Astrocyte of the hippocampus (primary cell): ENCODE data around the gene HOMER2.
"Not testable (repeated sequence)": the region's sequence is repeated elsewhere in the genome, so short reads cannot be mapped to it uniquely, and the experiment has no call there.

Source experiments
- DNase-seq: peaks from one replicate; pipeline ENCODE4 v3.0.0; 2011; ENCODE audit warnings: low read depth, low spot score

HOMER2 gene

DNA sequence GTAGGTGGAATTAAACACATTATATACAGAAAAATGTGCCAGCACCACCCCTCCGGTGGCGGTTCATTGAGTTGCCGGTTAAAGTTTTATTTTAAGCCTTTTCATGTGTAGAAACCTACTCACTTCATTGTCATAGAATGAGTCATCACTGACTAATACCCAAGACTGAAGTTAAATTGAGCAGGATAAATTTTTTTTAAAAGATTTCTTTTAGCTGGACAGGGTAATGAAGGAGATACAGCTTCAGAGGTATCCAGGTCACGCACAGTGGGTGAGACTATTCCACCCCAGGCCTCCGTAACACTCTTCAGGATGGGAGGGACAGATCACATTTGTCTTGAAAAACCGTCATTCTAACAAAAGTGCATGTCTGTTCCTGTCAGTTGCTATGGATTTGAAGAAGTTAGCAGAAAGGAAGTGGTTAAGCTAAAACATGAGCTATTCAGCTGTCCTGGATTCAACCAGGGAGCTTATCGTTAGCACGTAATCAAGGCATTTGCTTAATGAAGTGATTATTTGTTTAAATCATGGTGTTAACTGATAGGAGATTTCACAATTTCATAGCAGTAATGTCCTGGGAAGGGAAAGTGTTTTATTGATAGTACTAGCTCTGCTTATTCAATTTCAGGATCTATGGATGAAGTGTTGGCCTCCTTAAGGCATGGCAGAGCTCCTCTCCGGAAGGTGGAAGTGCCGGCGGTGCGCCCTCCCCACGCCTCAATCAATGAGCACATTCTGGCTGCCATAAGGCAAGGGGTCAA, 119.7 kb downstream of the HOMER2 start:
- peak; percentile 88 for DNase-seq

DNA sequence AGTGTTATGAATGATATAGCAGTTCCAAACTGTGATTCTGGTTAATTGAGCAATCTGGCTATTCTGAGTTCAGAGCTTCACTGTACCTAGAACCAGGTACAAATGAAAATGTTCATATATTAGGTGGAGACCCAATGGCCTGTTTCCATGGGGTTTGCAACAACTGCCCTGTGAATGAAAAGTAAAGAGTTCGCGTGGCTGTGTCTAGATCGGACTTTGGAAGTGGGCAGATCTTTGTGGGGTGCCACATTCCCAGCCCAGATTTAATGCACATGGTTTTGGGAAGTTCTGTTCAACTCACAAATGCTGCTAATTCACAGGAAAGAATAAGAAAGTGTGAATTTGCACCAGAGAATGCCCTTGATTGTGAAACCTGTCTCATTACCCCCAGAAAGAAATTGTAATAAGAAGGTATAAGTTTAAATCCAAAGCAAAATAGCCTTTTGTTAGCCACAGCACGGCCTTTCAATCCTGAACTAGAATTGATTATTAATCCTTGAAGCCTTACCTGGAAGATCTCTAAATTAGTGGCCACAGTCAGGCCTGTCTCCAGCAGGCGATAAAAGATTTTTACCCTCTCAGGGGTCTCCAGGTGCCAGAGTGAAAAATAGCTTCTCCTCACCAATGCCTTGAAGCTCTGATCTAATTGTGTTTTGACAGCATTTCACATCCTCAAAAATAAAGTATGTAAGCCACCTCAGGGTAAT, 120.5 kb downstream of the HOMER2 start:
- no peak for DNase-seq

DNA sequence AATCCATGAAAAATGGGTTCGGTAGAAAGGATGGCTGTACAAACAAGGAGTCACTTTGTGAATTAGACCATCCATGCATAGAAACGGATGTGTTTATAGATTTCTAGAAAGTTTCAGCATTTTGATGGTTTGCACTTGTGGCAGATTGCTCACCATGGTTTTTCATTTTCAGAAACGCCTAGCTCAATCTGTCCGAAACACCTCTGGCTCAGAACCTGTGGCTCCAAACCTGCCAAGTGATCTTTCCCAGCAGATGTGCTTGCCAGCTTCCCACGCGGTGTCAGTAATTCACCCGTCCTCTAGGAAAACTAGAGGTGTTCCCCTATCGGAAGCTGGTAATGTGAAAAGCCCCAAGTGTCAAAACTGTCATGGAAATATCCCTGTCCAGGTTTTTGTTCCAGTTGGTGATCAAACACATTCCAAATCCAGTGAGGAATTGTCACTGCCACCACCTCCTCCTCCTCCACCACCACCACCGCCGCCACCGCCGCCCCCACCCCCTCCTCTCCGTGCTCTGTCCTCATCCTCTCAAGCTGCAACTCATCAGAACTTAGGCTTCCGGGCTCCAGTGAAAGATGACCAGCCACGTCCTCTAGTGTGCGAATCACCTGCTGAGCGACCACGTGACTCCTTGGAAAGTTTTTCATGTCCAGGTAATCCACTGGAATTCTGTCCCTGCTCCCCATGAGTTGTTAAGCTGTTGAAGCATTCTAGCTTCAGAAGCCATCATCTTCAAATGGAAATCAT, 121.9 kb downstream of the HOMER2 start:
- no peak for DNase-seq

DNA sequence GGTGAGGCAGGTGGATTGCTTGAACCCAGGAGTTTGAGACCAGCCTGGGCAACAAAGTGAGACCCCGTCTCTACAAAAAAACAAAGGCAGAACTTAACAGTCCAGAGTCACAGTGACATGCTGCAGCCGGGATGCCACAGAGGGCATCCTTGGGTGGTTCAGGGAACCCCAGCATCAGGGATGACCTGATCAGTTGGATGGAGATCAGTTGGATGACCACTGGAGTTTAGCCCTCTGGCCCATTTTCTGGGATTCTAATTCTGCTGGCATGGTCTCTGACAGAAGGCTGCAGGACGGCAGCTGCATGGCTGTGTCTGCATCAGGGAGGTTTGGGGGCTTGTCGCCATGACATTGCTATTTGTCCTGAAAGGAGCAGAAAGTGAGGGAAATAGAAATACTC, 123.3 kb downstream of the HOMER2 start:
- DNase-seq, result no peak

DNA sequence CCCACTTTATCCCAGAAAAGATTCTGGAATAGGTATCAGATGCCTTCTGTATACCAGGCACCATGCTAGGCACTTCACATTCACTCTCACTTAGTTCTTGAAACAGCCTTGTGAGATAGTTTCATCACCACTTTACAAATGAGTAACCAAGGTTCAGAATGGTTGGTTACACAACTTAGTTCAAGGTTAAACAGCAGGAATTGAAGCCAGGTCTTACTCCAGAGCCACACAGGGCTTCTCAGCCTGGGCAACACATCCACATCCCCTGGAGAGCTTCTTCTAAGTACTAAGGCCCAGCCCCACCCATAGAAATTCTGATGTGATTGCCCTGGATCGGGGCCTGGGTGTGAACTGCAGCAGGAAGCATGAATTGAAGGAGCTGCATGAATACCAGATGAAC, 124.4 kb downstream of the HOMER2 start:
- DNase-seq, result no peak

DNA sequence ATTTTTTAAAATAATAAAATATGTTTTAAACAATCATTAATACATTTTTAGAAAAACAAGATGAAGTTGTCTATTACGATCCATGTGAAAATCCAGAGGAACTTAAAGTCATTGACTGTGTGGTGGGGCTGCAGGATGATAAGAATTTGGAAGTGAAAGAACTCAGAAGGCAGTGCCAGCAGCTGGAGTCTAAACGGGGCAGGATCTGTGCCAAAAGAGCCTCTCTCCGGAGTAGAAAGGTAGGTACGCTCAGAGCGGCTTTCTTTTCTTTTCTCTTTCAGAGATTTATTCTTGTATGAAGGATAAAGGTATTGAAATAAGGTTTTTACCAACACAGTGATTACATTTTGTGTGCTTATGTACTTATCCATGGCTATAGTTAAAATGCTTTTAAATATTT, 129.5 kb downstream of the HOMER2 start:
- DNase-seq, result no peak

DNA sequence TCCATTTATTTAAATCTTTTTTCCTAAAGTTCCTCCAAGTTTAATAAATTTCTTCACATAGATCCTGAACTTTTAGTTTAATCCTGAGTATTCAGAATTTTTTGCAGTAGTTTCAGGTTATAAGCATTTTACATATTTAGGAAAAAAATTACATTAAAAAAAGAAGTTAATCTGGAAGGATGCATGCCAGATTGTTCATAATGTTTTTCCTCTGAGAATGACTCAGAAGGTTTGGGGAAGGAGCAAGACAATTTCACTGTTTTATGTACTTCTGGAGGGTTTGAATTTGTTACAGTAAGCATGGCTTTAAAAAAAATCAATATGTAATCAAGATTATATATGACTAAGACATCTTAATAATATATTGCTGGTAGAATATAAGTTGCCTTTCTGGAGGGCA, 130.7 kb downstream of the HOMER2 start:
- not testable (repeated sequence) for DNase-seq

DNA sequence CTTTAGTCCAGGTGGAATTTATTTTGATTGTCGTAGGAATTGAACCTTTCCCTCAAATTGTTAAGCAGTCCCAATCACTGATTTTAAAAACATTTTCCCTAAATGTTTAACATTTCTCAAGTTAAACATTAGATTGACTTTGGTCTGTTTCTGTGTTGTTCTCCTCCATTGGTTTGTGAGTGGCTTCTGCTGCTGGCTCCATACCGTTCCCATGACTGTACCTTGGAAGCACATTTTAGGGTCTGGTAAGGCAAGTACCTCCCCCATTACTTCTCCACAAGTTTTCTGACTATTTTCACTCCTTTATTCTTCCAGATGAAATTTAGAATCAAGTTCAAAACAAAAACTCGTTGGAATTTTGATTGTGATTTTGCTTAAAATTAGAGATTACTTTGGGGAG, 131.1 kb downstream of the HOMER2 start:
- peak; percentile 38 for DNase-seq

DNA sequence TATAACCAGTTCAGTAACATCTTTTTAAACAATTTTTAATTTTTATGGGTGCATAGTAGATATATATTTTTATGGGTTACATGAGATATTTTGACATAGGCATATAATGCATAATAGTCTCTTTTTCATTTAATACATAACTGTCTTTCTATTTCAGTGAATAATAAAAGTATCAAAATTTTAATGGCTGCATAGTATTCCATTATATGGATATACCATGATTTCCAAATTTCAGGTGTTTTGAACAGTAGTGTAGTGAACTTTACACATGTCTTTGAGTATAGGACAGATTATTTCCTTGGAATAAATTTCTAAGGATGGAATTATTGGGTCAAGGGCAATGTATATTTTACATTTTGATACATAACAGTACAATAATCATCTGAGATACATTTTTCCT, 132.4 kb downstream of the HOMER2 start:
- no peak for DNase-seq

DNA sequence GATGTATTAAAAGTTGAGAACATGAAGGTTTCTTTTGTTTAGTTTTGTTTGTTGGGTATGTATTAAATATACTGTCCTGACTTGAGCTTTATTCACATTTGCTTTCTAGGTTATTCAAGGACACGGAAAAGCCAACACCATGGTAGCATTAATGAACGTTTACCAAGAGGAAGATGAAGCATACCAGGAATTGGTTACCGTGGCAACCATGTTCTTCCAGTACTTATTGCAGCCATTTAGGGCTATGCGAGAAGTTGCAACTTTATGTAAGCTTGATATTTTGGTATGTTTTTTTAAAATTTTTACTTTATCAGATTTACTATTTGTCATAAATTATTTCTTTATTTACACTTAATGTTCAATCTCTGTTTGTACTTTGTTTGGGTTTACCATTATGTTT, 139.5 kb downstream of the HOMER2 start:
- DNase-seq, result no peak

DNA sequence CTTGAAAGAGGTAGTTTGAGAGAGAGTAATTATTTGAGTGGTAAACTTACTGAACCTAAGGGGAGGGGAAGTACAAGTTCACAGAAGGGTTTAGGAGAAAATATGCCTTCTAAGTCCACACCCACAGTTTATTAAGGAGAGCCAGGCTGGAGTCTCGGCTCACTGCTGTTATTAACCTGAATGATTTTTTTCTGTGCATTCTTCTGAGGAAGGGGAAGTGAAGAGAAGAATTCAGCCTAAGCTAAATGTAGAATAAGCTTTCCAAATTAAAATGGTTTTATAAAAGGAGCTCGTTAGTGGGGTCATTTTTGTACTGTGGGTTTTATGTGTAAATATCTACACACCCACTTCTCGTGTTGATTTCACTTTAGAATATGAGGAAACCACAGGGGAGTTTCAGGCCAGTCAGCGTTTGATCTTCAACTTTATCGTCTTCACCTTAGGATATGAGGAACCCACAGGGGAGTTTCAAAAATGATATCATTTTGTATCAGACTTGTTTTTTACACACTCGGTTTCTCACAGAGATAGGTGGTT, 141.6 kb downstream of the HOMER2 start:
- DNase-seq, result peak; percentile 31

DNA sequence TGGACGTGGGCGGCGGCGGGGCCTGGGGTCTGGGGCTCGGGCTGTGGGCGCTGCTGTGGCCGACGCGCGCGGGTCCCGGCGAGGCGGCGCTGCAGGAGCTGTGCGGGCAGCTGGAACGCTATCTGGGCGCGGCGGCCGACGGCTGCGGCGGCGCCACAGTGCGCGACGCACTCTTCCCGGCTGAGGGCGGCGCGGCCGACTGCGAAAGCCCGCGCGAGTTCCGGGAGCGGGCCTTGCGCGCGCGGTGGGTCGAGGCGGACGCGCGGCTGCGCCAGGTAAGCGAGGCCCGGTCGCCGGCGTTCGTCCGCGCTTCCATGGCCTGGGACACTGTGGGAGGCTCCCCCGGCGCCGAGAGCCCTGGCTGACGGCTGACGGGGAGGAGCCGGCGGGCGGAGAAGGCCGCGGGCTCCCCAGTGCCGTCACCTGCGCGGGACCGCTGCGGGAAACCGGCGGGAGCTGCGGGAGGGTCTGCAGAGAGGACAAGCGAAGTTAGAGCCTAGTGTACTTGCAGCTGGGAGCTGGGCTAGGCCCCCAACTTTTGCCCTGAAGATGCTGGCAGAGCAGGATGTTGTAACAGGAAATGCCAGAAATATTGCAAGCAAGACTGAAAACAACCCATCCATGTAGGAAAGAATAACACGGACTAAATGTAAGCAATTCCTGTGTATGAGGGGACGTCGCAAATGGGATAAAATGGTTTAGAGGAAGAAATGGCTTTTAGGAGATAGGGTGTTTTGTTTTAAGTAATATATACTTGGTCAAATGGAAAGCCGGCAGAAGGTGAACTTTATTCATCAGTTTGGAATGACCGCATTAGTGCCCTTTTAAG, 142.2 kb downstream of the HOMER2 start:
- DNase-seq, result peak; percentile 81

DNA sequence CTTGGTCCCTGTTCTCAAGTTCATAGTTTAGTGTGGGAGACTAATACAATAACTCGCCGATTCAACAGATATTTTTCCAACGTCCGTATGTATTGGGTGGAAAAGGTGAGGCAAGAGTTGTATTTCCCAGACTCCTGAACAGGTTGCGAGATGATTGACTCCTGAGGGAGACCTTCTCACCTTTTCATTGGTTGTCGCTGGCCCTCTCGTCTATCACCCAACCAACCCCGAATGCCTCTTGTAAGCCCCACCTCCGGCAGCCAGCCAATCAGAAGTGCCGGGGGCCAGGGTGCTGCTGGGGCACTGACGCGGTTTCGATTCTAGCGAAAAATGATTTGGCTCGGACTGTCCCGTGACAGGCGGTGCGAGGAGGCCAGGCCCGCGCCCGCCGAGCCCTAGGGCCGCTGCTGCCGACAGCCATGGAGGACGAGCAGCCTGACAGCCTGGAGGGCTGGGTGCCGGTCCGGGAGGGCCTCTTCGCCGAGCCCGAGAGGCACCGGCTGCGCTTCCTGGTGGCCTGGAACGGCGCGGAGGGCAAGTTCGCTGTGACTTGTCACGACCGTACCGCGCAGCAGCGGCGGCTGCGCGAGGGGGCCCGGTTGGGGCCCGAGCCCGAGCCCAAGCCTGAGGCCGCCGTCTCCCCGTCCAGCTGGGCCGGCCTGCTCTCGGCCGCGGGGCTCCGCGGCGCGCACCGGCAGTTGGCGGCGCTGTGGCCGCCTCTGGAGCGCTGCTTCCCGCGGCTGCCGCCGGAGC, 143.0 kb downstream of the HOMER2 start, which contains the start of gene WHAMM:
Gene WHAMM, plus strand, starts transcription at position 321 of the 753 bp plus-strand sequence. Its CDS starts 99 bp downstream, at position 420.
- peak; percentile 99 for DNase-seq

DNA sequence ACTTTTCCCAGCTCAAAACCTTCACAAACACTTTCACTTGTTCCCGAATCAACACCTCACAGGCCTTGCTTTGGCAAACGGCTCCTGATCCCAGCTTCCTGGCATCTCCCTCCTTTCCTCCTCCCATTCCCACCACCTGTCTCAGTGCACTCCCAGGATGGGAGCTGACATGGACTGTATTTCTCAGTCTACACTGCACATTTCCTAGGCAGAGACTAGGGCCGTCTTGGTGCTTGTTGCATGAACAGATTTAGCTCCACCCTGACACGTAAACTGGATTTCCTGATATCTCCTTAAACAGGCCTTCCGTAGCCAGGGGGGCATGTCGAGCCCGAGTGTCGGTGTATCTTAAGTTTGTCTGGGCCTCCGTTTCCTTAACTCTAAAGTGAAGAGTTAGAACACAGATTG, 143.9 kb downstream of the HOMER2 start:
- no peak for DNase-seq

DNA sequence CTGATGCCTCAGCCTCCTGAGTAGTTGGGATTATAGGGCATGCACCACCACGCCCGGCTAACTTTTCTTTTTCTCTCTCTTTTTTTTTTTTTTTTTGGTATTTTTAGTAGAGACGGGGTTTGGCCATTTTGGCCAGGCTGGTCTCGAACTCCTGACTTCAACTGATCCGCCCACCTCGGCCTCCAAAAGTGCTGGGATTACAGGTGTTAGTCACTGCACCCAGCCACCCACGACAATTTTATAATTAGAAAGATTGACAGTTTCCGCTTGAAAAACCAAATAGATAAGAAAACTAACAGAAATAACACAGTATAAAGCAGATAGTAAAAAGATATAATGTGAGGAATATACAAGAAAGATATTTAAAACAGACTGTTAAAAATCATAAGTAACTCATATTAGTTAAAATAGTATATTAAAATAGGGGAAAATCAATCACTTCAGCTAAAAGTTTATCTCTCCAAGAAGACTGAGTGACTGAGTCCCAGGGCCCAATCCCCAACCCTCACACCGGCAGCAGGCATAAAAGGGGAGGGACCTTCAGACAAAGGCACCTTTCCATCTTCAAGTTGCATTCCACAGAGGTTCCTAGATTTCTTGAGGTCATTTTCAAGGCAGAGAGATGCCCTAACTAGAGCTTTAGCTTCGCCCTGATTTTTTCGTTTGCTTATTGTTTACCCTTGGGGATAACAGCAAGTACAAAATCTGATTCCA, 144.4 kb downstream of the HOMER2 start:
- no peak for DNase-seq

DNA sequence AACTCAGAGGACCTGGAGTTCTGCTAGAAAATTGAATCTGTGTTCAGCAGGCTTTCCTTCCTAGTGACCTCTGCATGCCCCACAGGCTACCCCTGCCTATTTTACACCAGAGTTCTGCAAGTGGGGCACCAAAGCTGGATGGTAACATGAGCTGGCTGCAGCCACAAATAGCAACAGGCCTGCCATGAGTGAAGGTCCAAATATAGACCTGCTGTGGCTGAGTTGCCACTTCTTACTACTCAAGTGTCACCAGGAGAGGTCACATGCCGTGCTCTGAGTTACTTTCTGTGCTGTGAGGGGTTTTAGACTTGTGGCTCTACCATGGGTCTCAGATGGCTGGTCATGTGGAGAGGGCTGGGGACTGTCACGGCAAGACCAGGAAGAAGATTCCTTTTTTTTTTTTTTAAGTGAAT, 146.5 kb downstream of the HOMER2 start, which contains the start of gene FSD2:
Gene FSD2, minus strand, starts transcription at position 76 of the 413 bp plus-strand sequence. CDS start 18,679 bp downstream, outside the sequence.
- no peak for DNase-seq

DNA sequence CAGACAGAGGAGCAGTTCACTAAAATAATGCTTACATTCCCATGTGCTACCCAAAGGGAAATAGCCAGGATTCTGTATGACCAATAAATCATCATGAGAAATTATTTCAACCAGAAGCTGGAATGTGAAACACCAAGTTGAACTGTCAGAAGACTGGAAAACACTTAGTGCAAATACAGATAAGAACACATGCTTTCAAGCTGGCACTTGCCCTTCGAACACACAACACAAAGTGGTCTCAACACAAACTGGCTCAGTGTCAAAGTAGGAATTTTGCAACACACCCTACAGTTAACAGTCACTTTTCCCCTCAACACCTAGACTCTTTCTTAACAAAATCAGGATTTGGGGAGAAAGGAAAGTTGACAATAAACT, 148.0 kb downstream of the HOMER2 start:
- no peak for DNase-seq

DNA sequence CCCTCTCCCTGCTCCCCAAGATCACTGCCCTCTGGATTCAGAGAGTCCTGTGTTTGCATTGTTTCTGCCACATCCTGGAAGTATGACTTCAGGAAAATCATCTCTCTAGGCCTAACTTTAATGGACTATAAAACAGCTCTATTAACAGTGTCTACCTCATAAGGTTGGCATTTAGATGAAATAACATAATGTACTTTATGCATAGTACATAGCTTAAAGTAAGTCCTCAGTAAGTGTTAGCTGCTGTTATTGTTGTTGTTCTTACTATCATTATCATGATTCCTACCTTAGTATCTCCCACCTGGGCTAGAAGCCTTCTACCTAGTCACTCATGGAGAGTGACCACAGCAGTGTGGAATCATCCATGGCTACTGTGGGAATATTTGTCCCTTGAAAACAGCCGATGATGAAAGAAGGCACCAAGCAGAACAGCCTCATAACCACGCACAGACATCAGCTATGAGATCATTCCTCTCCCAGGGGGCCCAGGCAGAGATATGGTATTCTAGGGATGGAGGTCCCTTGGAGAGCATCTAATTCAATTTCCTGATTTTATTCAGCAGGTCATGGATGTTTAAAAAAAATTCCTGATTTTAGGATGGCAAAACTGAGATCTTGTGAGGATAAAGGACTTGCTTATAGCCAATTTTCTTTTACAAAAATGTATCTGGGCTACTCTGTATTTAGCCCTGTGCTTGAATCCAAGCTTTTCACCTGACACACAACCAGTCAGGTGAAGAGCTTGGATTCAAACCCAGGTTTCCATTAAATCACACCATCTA, 148.5 kb downstream of the HOMER2 start:
- DNase-seq, result peak; percentile 10

DNA sequence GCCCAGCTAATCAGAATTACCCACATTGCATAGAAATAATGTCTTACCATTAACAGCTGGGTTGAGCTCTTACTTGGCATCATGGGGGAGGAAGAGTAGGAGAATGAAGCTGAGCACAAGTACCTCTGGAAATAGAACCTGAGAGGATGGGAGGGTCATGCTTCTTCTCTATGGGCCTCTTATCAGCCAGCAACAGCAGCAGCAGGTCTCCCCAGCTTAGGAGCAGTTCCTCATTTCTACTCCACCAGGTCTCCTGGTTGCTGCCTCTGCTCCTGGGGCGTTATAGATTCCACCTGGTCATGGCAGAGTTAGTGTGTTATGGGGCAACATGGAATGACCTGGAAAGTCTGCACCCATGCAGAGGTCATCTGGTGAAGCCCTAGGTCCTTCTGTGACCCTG, 150.0 kb downstream of the HOMER2 start:
- DNase-seq, result no peak
